Measurements from ENCODE around the gene ARHGAP22.

The ARHGAP22 gene

GRCh38 chr10:48492201-48492600 is 112.7 kb downstream of the ARHGAP22 start:
- H3K4me3 ChIP-seq: no peak overlapping the region
- intact Hi-C loops (cut with DNase I; ENCODE audit: low total_unique reads): no loop called here
- DNase-seq: peak in 1 of 2 donors; percentile 20
- no peaks in the 10 kb centered on the region for H3K36me3 ChIP-seq
- H3K27ac ChIP-seq: no peak overlapping the region
- TF ChIP-seq CTCF (IDR thresholded peaks at IDR 0.05): no peak
- H3K9me3 ChIP-seq: no peaks in the 10 kb centered on the region
- H3K27me3 ChIP-seq: no peaks in the 10 kb centered on the region
- H3K4me1 ChIP-seq: peaks cover 0 to 5% (median 3%) of the 10 kb centered on the region in 4 donors

- H3K27ac ChIP-seq: no peak overlapping the region
- TF ChIP-seq CTCF (IDR thresholded peaks at IDR 0.05): no peak
- intact Hi-C loops (cut with DNase I; ENCODE audit: low total_unique reads): no loop called here
Observed at GRCh38 chr10:48491392-48492139, 113.3 kb downstream of the ARHGAP22 start.

GRCh38 chr10:48490946-48491345 is 113.9 kb downstream of the ARHGAP22 start:
- Histone ChIP-seq H3K4me1 (no peaks in the 10 kb centered on the region), H3K36me3 (no peaks in the 10 kb centered on the region), H3K27me3 (no peaks in the 10 kb centered on the region), H3K27ac (no peak overlapping the region), H3K9me3 (no peaks in the 10 kb centered on the region), H3K4me3 (no peak overlapping the region)
- no peak for TF ChIP-seq CTCF (IDR thresholded peaks at IDR 0.05)
- peak in 1 of 2 donors; percentile 28 for DNase-seq
- intact Hi-C loops (cut with DNase I; ENCODE audit: low total_unique reads): no loop called here

More at GRCh38 chr10:48491392-48492139, 113.3 kb downstream of the ARHGAP22 start:
- no peaks in the 10 kb centered on the region for H3K36me3 ChIP-seq
- DNase-seq: peak in 1 of 2 donors; percentile 32
- no peaks in the 10 kb centered on the region for H3K4me1 ChIP-seq
- H3K9me3 ChIP-seq: no peaks in the 10 kb centered on the region
- H3K4me3 ChIP-seq: no peak overlapping the region
- H3K27me3 ChIP-seq: no peaks in the 10 kb centered on the region

GRCh38 chr10:48490571-48490940 is 114.3 kb downstream of the ARHGAP22 start:
- intact Hi-C loops (cut with DNase I; ENCODE audit: low total_unique reads): no loop called here
- Histone ChIP-seq H3K9me3 (no peaks in the 10 kb centered on the region), H3K4me1 (no peaks in the 10 kb centered on the region), H3K36me3 (no peaks in the 10 kb centered on the region), H3K4me3 (no peak overlapping the region), H3K27me3 (no peaks in the 10 kb centered on the region), H3K27ac (no peak overlapping the region)
- TF ChIP-seq CTCF (IDR thresholded peaks at IDR 0.05): no peak
- DNase-seq: peak in 1 of 2 donors; percentile 32

GRCh38 chr10:48489099-48489498 is 115.8 kb downstream of the ARHGAP22 start:
- Histone ChIP-seq H3K27ac (no peak overlapping the region), H3K9me3 (no peaks in the 10 kb centered on the region), H3K4me3 (no peak overlapping the region), H3K27me3 (no peaks in the 10 kb centered on the region), H3K36me3 (no peaks in the 10 kb centered on the region), H3K4me1 (no peaks in the 10 kb centered on the region)
- intact Hi-C loops (cut with DNase I; ENCODE audit: low total_unique reads): no loop called here
- no peak for TF ChIP-seq CTCF (IDR thresholded peaks at IDR 0.05)
- no peak for DNase-seq
